Stimulated activated naive B cell treated with anti-CD40 and anti-IgM and Interleukin-4, amounts not matched to agents 10 μg/mL and 1 μg/mL and 100 μg/mL, for 72 hours (primary cell): ENCODE results near the gene CTBP2.
"Not testable (repeated sequence)": the region's sequence is repeated elsewhere in the genome, so short reads cannot be mapped to it uniquely, and the experiment has no call there.

Source experiments
- ATAC-seq, 2 donors: fragments of 150-1000 bp; cut with Tn5 transposase; replicated peaks; 2 replicates each; pipeline ENCODE4 v1.10.0; 2021; ENCODE audit warnings: moderate library complexity in 1 of 2
- DNase-seq: peaks from one replicate; pipeline ENCODE4 v3.0.0; 2021
- H3K27ac Mint-ChIP-seq: one replicate; pipeline ENCODE4 v1.8.0; 2022; ENCODE audit warnings: mild to moderate bottlenecking, mixed read lengths
- H3K27me3 Mint-ChIP-seq, 2 donors: one replicate each; pipeline ENCODE4 v1.8.0; 2022; ENCODE audit warnings: mixed read lengths in 2 of 2
- H3K36me3 Mint-ChIP-seq, 2 donors: one replicate each; pipeline ENCODE4 v1.8.0; 2022; ENCODE audit warnings: mixed read lengths in 2 of 2, mild to moderate bottlenecking in 1 of 2
- H3K4me1 Mint-ChIP-seq, 2 donors: one replicate each; pipeline ENCODE4 v1.8.0; 2022; ENCODE audit warnings: mixed read lengths in 2 of 2, mild to moderate bottlenecking in 1 of 2
- H3K4me3 Mint-ChIP-seq, 2 donors: one replicate each; pipeline ENCODE4 v1.8.0; 2022; ENCODE audit warnings: mild to moderate bottlenecking in 2 of 2, mixed read lengths in 2 of 2, moderate library complexity in 1 of 2
- H3K9me3 Mint-ChIP-seq, 2 donors: one replicate each; pipeline ENCODE4 v1.8.0; 2022; ENCODE audit warnings: mixed read lengths in 2 of 2, mild to moderate bottlenecking in 1 of 2

Gene CTBP2

GRCh38 chr10:125068406-125068805 lies 92.0 kb downstream of the CTBP2 start:
- no peaks in the 10 kb centered on the region for H3K36me3 Mint-ChIP-seq
- H3K9me3 Mint-ChIP-seq, result no peaks in the 10 kb centered on the region
- peaks cover 15 to 28% of the 10 kb centered on the region in 2 donors for H3K4me1 Mint-ChIP-seq
- H3K4me3 Mint-ChIP-seq, result no peak overlapping the region
- no peak overlapping the region for H3K27ac Mint-ChIP-seq
- no peak for DNase-seq
- H3K27me3 Mint-ChIP-seq, result peaks cover 50 to 75% of the 10 kb centered on the region in 2 donors
- ATAC-seq, result no peak

- Mint-ChIP-seq H3K4me3 (no peak overlapping the region), H3K27me3 (peaks cover 49 to 73% of the 10 kb centered on the region in 2 donors), H3K4me1 (peaks cover 20 to 33% of the 10 kb centered on the region in 2 donors), H3K9me3 (no peaks in the 10 kb centered on the region), H3K27ac (no peak overlapping the region), H3K36me3 (no peaks in the 10 kb centered on the region)
- no peak for DNase-seq
- no peak for ATAC-seq
These were observed 92.6 kb downstream of the CTBP2 start for GRCh38 chr10:125067764-125068163.

- Mint-ChIP-seq H3K4me1 (peaks cover 24 to 41% of the 10 kb centered on the region in 2 donors), H3K9me3 (peaks cover 0 to 2% of the 10 kb centered on the region in 2 donors), H3K4me3 (no peak overlapping the region), H3K27ac (no peak overlapping the region), H3K27me3 (peaks cover 52 to 74% of the 10 kb centered on the region in 2 donors), H3K36me3 (peaks cover 0 to under 1% of the 10 kb centered on the region in 2 donors)
- ATAC-seq (no peak), DNase-seq (no peak)
These were observed 93.5 kb downstream of the CTBP2 start for GRCh38 chr10:125066764-125067450.

- ATAC-seq, result peak; percentile 87 to 90
- peaks cover 0 to 7% of the 10 kb centered on the region in 2 donors for H3K36me3 Mint-ChIP-seq
- DNase-seq, result peak; percentile 60
- peak overlapping the region; percentile 67 for H3K27ac Mint-ChIP-seq
- peak overlapping the region in 1 of 2 donors; percentile 7 for H3K4me3 Mint-ChIP-seq
- H3K9me3 Mint-ChIP-seq, result peaks cover 0 to 2% of the 10 kb centered on the region in 2 donors
- H3K27me3 Mint-ChIP-seq, result peaks cover 59 to 79% of the 10 kb centered on the region in 2 donors
- peaks cover 39 to 58% of the 10 kb centered on the region in 2 donors for H3K4me1 Mint-ChIP-seq
These were observed 95.5 kb downstream of the CTBP2 start for GRCh38 chr10:125064681-125065492.

- H3K36me3 Mint-ChIP-seq, result peaks cover 0 to 7% of the 10 kb centered on the region in 2 donors
- peaks cover 0 to 2% of the 10 kb centered on the region in 2 donors for H3K9me3 Mint-ChIP-seq
- H3K4me1 Mint-ChIP-seq, result peaks cover 39 to 58% of the 10 kb centered on the region in 2 donors
- DNase-seq (no peak), ATAC-seq (no peak)
- peaks cover 68 to 79% of the 10 kb centered on the region in 2 donors for H3K27me3 Mint-ChIP-seq
- H3K4me3 Mint-ChIP-seq, result no peak overlapping the region
- H3K27ac Mint-ChIP-seq, result no peak overlapping the region
These were observed 97.0 kb downstream of the CTBP2 start for GRCh38 chr10:125063256-125063925.

DNA sequence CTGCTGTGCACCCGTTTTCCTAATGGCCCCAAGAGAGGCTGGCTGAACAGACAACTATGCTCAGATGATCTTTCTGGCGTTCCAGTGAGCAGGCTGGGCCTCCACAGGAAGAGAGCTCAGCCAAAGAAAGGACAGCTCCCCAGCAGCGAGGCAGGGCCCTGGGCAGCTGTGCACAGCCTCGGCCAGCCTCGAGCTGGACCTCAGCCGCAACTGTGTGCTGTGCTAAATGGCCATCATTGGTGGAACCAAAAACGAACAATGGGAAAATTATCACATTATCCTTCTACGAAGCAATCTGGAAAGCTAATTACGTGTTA lies 97.5 kb downstream of the CTBP2 start:
- no peak overlapping the region for H3K27ac Mint-ChIP-seq
- H3K36me3 Mint-ChIP-seq, result peaks cover 0 to 7% of the 10 kb centered on the region in 2 donors
- no peak for ATAC-seq
- H3K27me3 Mint-ChIP-seq, result peaks cover 67 to 79% of the 10 kb centered on the region in 2 donors
- H3K9me3 Mint-ChIP-seq, result peaks cover 0 to 2% of the 10 kb centered on the region in 2 donors
- H3K4me1 Mint-ChIP-seq, result peaks cover 37 to 58% of the 10 kb centered on the region in 2 donors
- H3K4me3 Mint-ChIP-seq, result no peak overlapping the region
- no peak for DNase-seq

GRCh38 chr10:125062227-125062913 lies 98.0 kb downstream of the CTBP2 start:
- Mint-ChIP-seq H3K4me1 (peaks cover 38 to 61% of the 10 kb centered on the region in 2 donors), H3K36me3 (peaks cover 0 to 7% of the 10 kb centered on the region in 2 donors), H3K4me3 (peak overlapping the region in 1 of 2 donors; percentile 68), H3K27ac (no peak overlapping the region), H3K27me3 (peaks cover 64 to 79% of the 10 kb centered on the region in 2 donors), H3K9me3 (peaks cover 0 to 2% of the 10 kb centered on the region in 2 donors)
- ATAC-seq (peak in 1 of 2 donors; percentile 8), DNase-seq (no peak)

GRCh38 chr10:125061557-125062226 lies 98.7 kb downstream of the CTBP2 start:
- Mint-ChIP-seq H3K36me3 (peaks cover 0 to 7% of the 10 kb centered on the region in 2 donors), H3K9me3 (peaks cover 0 to 2% of the 10 kb centered on the region in 2 donors), H3K4me1 (peaks cover 45 to 64% of the 10 kb centered on the region in 2 donors), H3K27ac (no peak overlapping the region), H3K4me3 (peak overlapping the region; percentile 20 to 68), H3K27me3 (peaks cover 66 to 79% of the 10 kb centered on the region in 2 donors)
- peak; percentile 43 for DNase-seq
- peak; percentile 63 to 66 for ATAC-seq

GRCh38 chr10:125060826-125061556 lies 99.4 kb downstream of the CTBP2 start:
- peaks cover 0 to 7% of the 10 kb centered on the region in 2 donors for H3K36me3 Mint-ChIP-seq
- peaks cover 63 to 78% of the 10 kb centered on the region in 2 donors for H3K27me3 Mint-ChIP-seq
- H3K27ac Mint-ChIP-seq, result no peak overlapping the region
- H3K9me3 Mint-ChIP-seq, result peaks cover 0 to 2% of the 10 kb centered on the region in 2 donors
- H3K4me1 Mint-ChIP-seq, result peaks cover 46 to 60% of the 10 kb centered on the region in 2 donors
- peak overlapping the region; percentile 20 to 68 for H3K4me3 Mint-ChIP-seq
- peak; percentile 15 to 24 for ATAC-seq
- peak; percentile 32 for DNase-seq

GRCh38 chr10:125060482-125060825 lies 99.9 kb downstream of the CTBP2 start:
- peaks cover 65 to 80% of the 10 kb centered on the region in 2 donors for H3K27me3 Mint-ChIP-seq
- no peak for ATAC-seq

DNA sequence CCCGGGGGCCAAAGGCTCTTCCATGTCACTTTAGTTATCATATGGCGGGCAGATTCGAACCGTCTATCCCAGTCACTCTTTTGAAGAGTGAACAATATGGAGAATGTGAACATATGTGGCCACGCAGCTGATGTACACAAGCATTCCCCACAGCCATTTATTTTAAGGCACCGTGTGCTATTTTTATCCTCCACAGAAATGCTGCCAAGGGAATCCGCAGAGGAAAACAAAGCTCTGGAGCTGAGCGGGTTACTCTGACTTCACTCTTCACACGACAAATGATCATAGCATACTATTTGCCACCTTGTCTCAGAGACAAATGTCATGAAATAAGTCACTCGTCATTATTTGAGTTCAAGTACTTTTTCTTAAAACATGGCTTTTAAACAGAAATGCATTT lies 100.3 kb downstream of the CTBP2 start:
- ATAC-seq, result no peak
- Mint-ChIP-seq H3K27ac (no peak overlapping the region), H3K27me3 (peaks cover 66 to 80% of the 10 kb centered on the region in 2 donors), H3K9me3 (peaks cover 0 to 2% of the 10 kb centered on the region in 2 donors), H3K4me3 (no peak overlapping the region), H3K4me1 (peaks cover 44 to 53% of the 10 kb centered on the region in 2 donors), H3K36me3 (peaks cover 0 to 7% of the 10 kb centered on the region in 2 donors)
- no peak for DNase-seq

More at GRCh38 chr10:125060482-125060825, 99.9 kb downstream of the CTBP2 start:
- DNase-seq, result no peak
- Mint-ChIP-seq H3K9me3 (peaks cover 0 to 2% of the 10 kb centered on the region in 2 donors), H3K36me3 (peaks cover 0 to 7% of the 10 kb centered on the region in 2 donors), H3K27ac (no peak overlapping the region), H3K4me1 (peaks cover 47 to 58% of the 10 kb centered on the region in 2 donors), H3K4me3 (no peak overlapping the region)

DNA sequence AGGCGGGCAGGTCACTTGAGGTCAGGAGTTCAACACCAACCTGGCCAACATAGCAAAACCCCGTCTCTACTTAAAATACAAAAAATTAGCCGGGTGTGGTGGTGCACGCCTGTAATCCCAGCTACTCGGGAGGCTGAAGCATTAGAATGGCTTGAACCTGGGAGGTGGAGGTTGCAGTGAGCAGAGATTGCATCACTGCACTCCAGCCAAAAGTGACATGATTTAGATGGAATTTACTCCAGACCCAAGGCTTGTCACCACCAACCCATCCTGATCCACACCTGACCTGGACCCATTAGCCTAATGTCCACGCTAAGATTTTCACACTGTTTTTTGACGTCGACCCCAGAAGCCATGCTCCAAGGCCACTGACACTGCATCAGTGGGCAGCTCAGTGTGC lies 101.0 kb downstream of the CTBP2 start:
- not testable (repeated sequence) for H3K27ac Mint-ChIP-seq
- H3K4me1 Mint-ChIP-seq, result peaks cover 40 to 47% of the 10 kb centered on the region in 2 donors

More for the DNA sequence above, 101.0 kb downstream of the CTBP2 start:
- peaks cover 72 to 86% of the 10 kb centered on the region in 2 donors for H3K27me3 Mint-ChIP-seq
- not testable (repeated sequence) for ATAC-seq, H3K4me3 Mint-ChIP-seq, DNase-seq, H3K36me3 Mint-ChIP-seq, H3K9me3 Mint-ChIP-seq
